ENCODE measurements around the gene IQGAP1.
"Not testable (repeated sequence)": the region's sequence is repeated elsewhere in the genome, so short reads cannot be mapped to it uniquely, and the experiment has no call there.

The IQGAP1 gene

GRCh38 chr15:90497376-90497775, 109.3 kb downstream of the IQGAP1 start:
- H3K4me3 ChIP-seq (ENCODE audit: low read length) = no peak overlapping the region
- DNase-seq (ENCODE audit: low read depth) = no peak
- no peak for TF ChIP-seq CTCF (conservative IDR thresholded peaks at IDR 0.05; ENCODE audit: low read length)

- DNase-seq (ENCODE audit: low read depth) = no peak
- TF ChIP-seq CTCF (conservative IDR thresholded peaks at IDR 0.05; ENCODE audit: low read length) = no peak
- H3K4me3 ChIP-seq (ENCODE audit: low read length) = no peak overlapping the region
Observed at GRCh38 chr15:90497912-90498311, 109.9 kb downstream of the IQGAP1 start.

GRCh38 chr15:90500171-90500570, 112.1 kb downstream of the IQGAP1 start:
- no peak for TF ChIP-seq CTCF (conservative IDR thresholded peaks at IDR 0.05; ENCODE audit: low read length)
- no peak for DNase-seq (ENCODE audit: low read depth)
- H3K4me3 ChIP-seq (ENCODE audit: low read length) = no peak overlapping the region

- no peak for TF ChIP-seq CTCF (conservative IDR thresholded peaks at IDR 0.05; ENCODE audit: low read length)
- H3K4me3 ChIP-seq (ENCODE audit: low read length) = no peak overlapping the region
- no peak for DNase-seq (ENCODE audit: low read depth)
Observed at GRCh38 chr15:90501898-90502297, 113.9 kb downstream of the IQGAP1 start.

- not testable (repeated sequence) for DNase-seq (ENCODE audit: low read depth); H3K4me3 ChIP-seq (ENCODE audit: low read length)
Observed at GRCh38 chr15:90510781-90511180, 122.7 kb downstream of the IQGAP1 start.

GRCh38 chr15:90511211-90511618, 123.2 kb downstream of the IQGAP1 start:
- H3K4me3 ChIP-seq (ENCODE audit: low read length); DNase-seq (ENCODE audit: low read depth): not testable (repeated sequence)

GRCh38 chr15:90512276-90512675, 124.2 kb downstream of the IQGAP1 start:
- peak; percentile 12 for DNase-seq (ENCODE audit: low read depth)
- no peak for TF ChIP-seq CTCF (conservative IDR thresholded peaks at IDR 0.05; ENCODE audit: low read length)

GRCh38 chr15:90512981-90513380, 124.9 kb downstream of the IQGAP1 start:
- DNase-seq (ENCODE audit: low read depth) = no peak
- TF ChIP-seq CTCF (conservative IDR thresholded peaks at IDR 0.05; ENCODE audit: low read length) = no peak
- no peak overlapping the region for H3K4me3 ChIP-seq (ENCODE audit: low read length)

More at GRCh38 chr15:90512276-90512675, 124.2 kb downstream of the IQGAP1 start:
- H3K4me3 ChIP-seq (ENCODE audit: low read length) = no peak overlapping the region
